NCI-H526 treated with DMSO at 0.1 percent for 48 hours (cell line): ENCODE results near the gene MRE11.
"Not testable (repeated sequence)": the region's sequence is repeated elsewhere in the genome, so short reads cannot be mapped to it uniquely, and the experiment has no call there.

Source experiments
- DNase-seq: peaks from one replicate; lab custom pipeline; 2025; lab: John Stamatoyannopoulos, UW

Gene MRE11

GRCh38 chr11:94424011-94424410 is 69.6 kb downstream of the MRE11 start:
- no peak for DNase-seq

- DNase-seq: no peak
Measured at GRCh38 chr11:94423507-94423906, 70.1 kb downstream of the MRE11 start.

- no peak for DNase-seq
Measured at GRCh38 chr11:94418123-94418765, 75.4 kb downstream of the MRE11 start.

GRCh38 chr11:94417386-94417987 is 76.2 kb downstream of the MRE11 start:
- no peak for DNase-seq

- no peak for DNase-seq
Measured at GRCh38 chr11:94405062-94405833, 88.4 kb downstream of the MRE11 start.

GRCh38 chr11:94402355-94402754 is 91.3 kb downstream of the MRE11 start:
- DNase-seq: no peak

- DNase-seq: no peak
Measured at GRCh38 chr11:94401773-94402265, 91.8 kb downstream of the MRE11 start.

GRCh38 chr11:94400839-94401772 is 92.5 kb downstream of the MRE11 start, which contains the start of gene GPR83:
Gene GPR83, minus strand, starts transcription at chr11:94401419. Its CDS starts 172 bp downstream, at chr11:94401247.
- DNase-seq: peak; percentile 19

GRCh38 chr11:94400457-94400838 is 93.2 kb downstream of the MRE11 start:
- no peak for DNase-seq

GRCh38 chr11:94400050-94400449 is 93.6 kb downstream of the MRE11 start:
- DNase-seq: no peak

GRCh38 chr11:94398101-94398500 is 95.5 kb downstream of the MRE11 start:
- DNase-seq: no peak

GRCh38 chr11:94396282-94396681 is 97.4 kb downstream of the MRE11 start:
- DNase-seq: no peak

GRCh38 chr11:94391937-94392336 is 101.7 kb downstream of the MRE11 start:
- not testable (repeated sequence) for DNase-seq

- DNase-seq: no peak
Measured at GRCh38 chr11:94379613-94380012, 114.0 kb downstream of the MRE11 start.

- no peak for DNase-seq
Measured at GRCh38 chr11:94376841-94377240, 116.8 kb downstream of the MRE11 start.

GRCh38 chr11:94370576-94370975 is 123.1 kb downstream of the MRE11 start:
- not testable (repeated sequence) for DNase-seq
